ENCODE results near the gene HOXB6.

The HOXB6 gene

DNA sequence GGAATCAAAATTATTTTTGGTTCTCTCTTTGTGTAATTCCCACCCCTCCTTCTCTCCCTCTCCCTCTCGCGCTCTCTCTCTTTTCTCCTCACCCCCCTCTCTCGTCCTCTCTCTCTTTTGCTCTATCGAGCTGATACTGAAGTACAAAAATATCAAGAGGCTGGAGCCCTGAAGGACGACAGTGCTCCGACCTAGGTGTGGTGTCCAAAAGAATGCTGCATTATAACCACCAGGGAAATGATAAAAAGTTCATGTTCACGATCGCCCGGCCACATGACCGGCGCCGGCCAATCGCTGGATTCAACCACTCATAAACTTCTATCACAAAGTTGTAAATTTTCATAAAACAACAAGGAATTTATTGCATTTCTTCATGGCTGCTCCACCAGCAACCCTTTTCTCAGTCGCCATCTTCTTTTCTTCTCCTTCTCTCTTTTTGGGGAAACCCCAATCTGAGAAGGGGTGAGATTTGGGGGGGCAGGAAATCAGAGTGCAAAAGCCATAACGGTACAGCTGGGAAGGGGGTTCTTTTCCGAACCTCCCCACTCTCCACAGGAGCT is at the start of gene HOXB6:
Gene HOXB6 (minus strand): TSS at position 217 of the 560 bp plus-strand sequence. CDS start 6,836 bp downstream, outside the sequence.
- no peak for DNase-seq (ENCODE audit: low read depth in 2 of 3, low spot score in 1 of 3)

- no peak for DNase-seq (ENCODE audit: low read depth in 2 of 3, low spot score in 1 of 3)
These were observed 45.0 kb upstream of the HOXB6 start for GRCh38 chr17:48649741-48650140.

DNA sequence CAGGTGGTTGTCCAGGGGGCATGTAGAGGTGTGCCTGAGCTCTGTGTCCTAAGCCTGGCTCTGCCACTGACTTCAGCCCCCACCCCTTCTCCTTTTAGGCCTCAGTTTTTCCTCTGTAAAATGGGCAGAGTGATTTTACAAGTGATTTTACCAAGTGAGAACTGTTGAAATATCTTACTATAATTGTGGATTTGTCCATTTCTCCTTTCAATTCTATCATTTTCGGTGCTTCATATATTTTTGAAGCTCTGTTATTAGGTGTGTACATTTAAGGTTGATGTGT is 43.1 kb upstream of the HOXB6 start:
- no peak for DNase-seq (ENCODE audit: low read depth in 2 of 3, low spot score in 1 of 3)

GRCh38 chr17:48647103-48647962 is 42.5 kb upstream of the HOXB6 start:
- no peak for DNase-seq (ENCODE audit: low read depth in 2 of 3, low spot score in 1 of 3)

- no peak for DNase-seq (ENCODE audit: low read depth in 2 of 3, low spot score in 1 of 3)
These were observed 41.7 kb upstream of the HOXB6 start for GRCh38 chr17:48646183-48647102.

- DNase-seq (ENCODE audit: low read depth in 2 of 3, low spot score in 1 of 3) = no peak
These were observed 40.9 kb upstream of the HOXB6 start for GRCh38 chr17:48645639-48646182.

GRCh38 chr17:48644910-48645557 is 40.2 kb upstream of the HOXB6 start:
- no peak for DNase-seq (ENCODE audit: low read depth in 2 of 3, low spot score in 1 of 3)

DNA sequence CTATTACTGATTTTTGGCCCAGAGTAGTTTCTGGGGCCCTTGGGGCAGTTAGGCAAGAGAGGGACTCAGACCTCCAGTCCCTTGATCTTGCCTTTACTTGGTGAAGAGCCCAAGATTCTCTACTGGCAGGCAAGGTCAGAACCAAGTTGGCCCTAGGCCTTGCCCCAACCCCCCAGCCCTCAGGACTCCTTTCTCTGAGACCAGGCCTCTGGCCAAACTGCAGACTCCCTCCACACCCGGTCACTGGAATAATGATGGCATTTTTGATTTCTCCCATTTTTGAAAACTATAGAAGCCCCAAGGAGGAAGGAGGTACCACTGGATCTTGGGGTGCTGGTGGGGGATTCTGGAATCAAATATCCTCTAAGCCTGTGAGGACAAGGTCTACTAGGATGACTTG is 39.4 kb upstream of the HOXB6 start:
- DNase-seq (ENCODE audit: low read depth in 2 of 3, low spot score in 1 of 3) = no peak

- DNase-seq (ENCODE audit: low read depth in 2 of 3, low spot score in 1 of 3) = no peak
These were observed 38.9 kb upstream of the HOXB6 start for GRCh38 chr17:48643697-48644012.

GRCh38 chr17:48642843-48643696 is 38.3 kb upstream of the HOXB6 start:
- no peak for DNase-seq (ENCODE audit: low read depth in 2 of 3, low spot score in 1 of 3)

DNA sequence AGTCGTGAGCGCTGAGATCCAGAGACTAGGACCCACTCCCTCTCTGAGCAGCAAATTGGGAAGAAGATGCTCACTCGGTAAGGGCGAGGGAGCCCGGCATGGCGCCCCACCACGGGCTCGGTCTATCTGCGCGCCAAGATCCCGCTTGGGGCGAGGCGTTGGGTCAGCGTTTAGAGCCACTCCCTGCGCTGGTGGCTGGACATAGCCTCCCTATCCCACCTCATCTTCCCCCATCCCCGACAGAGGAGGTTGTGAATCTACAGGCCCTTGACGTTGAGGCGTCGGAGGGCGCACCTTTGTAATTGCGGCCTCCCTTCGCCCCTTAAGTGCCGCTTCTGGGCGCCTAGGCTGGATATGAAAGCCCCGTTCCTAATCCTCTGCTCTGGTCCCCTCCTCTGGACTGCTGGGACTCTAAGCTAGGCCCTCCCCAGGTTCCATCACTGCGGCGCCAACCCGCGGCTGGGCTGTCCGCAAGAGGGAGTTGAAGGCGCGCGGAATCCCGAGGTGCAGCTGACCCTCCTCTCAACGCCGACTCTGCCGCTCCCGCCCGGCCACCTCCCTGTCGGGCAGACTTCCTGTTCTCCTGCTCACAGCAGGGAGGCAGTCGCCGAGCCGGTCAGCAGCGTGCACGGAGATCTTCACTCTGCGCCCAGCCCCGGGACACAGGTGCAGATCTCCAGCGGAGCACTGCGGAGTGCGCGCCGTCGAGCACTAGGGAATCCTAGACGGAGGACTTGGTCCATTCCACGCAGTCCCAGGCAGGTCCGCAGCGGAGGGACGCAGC is 37.5 kb upstream of the HOXB6 start:
- no peak for DNase-seq (ENCODE audit: low read depth in 2 of 3, low spot score in 1 of 3)

- DNase-seq (ENCODE audit: low read depth in 2 of 3, low spot score in 1 of 3) = no peak
These were observed 36.8 kb upstream of the HOXB6 start for GRCh38 chr17:48641541-48642058.

DNA sequence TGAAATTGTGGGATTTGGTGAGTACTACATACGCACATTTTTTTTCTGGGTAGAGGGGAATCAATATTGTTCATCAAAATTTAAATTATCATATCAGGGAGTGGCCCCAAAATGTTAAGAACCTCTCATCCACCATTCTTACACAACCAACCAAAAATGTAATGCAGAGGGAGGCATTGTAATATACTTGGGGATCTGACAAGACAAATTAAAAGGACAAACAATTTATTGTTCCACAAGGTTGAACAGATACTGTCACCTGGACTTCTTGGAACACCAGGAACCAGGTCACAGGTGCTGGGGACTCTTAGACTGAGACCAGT is 36.0 kb upstream of the HOXB6 start:
- DNase-seq (ENCODE audit: low read depth in 2 of 3, low spot score in 1 of 3) = no peak

- no peak for DNase-seq (ENCODE audit: low read depth in 2 of 3, low spot score in 1 of 3)
These were observed 35.4 kb upstream of the HOXB6 start for GRCh38 chr17:48639982-48640857.

DNA sequence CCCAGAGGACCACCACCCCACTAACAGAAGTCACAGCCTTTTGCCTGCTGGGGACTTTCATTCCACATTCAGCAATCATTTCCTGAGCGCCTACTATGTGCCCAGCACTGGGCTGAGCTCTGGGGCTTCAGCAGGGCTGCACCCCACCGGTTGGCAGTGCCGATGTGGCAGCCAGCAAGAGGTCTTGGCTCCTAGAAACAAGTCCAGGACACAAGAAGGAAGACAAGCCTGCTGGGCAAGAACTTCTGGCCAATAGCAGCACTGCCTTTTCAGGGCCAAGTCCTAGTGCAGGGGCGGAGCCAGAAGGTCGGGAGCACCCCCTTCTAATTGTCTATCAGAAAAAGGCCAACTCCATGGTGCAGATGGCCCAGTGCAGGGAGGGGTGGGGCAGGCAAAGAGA is 34.4 kb upstream of the HOXB6 start:
- no peak for DNase-seq (ENCODE audit: low read depth in 2 of 3, low spot score in 1 of 3)

DNA sequence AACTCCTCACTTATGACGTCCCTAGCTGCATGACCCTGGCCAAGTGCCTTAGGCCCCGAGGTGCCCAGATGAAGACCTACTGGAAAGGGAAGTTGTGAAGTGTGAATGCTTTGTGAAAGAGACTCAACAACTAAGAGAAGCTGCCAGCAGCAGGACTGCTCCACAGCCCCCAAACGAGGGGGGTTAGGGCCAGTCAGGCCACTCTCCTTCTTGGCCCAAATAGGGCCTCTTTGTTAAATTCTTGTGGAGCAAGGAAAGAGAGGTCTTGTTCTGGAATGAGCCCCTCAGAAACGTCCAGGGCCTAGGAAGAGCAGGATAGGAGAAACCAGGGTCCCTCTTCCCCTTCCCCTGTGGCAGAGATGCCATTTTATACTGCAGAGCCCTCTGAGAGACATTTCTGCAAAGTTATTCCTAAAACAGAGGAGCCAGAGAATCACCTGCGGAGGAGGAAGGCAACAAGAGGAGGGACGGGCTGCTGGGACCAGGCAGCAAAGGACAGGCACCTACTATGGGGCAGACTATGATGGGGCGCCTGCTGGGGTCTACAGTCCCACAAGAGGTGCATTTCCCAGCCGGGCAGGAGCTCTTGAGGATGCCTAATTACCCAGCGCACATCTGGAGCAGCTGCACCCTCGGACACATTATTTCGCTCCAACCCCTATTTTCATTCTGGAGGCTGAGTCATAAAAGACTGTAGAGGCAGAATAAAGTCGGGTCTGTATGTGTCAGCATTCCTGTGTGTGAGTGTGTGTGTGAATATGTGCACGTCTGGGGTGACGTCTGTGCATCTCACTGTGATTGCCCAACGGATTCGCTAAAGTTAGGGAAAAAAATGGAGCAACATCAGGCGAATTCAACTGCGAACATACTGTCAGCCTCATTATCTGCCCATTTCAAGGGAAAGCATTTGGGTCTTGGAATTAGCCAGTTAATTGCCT is 32.8 kb upstream of the HOXB6 start:
- DNase-seq (ENCODE audit: low read depth in 2 of 3, low spot score in 1 of 3) = no peak
